ENCODE results near the gene NLGN3.
A peak's percentile ranks its signal among the peaks of the same experiment; 100 is the strongest.

The NLGN3 gene

GRCh38 chrX:71128915-71129765, 15.5 kb upstream of the NLGN3 start:
- Histone ChIP-seq H3K27ac (ENCODE audit: low read length) (no peak overlapping the region), H3K9me2 (replicated peaks; ENCODE audit: insufficient read depth, low read length) (no peaks in the 10 kb centered on the region), H2AFZ (ENCODE audit: low read length) (no peak overlapping the region), H3K9me3 (replicated peaks; ENCODE audit: insufficient read depth, low read length) (no peaks in the 10 kb centered on the region), H3K9ac (ENCODE audit: low read length) (no peak overlapping the region), H3K4me3 (ENCODE audit: low read length) (no peak overlapping the region), H3K79me2 (ENCODE audit: low read length) (no peaks in the 10 kb centered on the region), H3K4me1 (ENCODE audit: low read length) (no peaks in the 10 kb centered on the region), H4K20me1 (ENCODE audit: insufficient read depth, low read length) (no peaks in the 10 kb centered on the region), H3F3A (ENCODE audit: insufficient read depth, low read length) (no peaks in the 10 kb centered on the region), H3K27me3 (replicated peaks; ENCODE audit: insufficient read depth, low read length) (no peaks in the 10 kb centered on the region), H3K4me2 (ENCODE audit: low read depth, low read length) (no peak overlapping the region), H3K36me3 (replicated peaks; ENCODE audit: insufficient read depth, low read length) (no peaks in the 10 kb centered on the region)
- peak; percentile 54 for DNase-seq
- TF ChIP-seq EZH2phosphoT487 (IDR thresholded peaks at IDR 0.05; ENCODE audit: low read length), result no peak
- no peak for TF ChIP-seq EZH2 (optimal IDR thresholded peaks at IDR 0.05; ENCODE audit: low read depth, low read length)
- TF ChIP-seq CTCF (IDR thresholded peaks at IDR 0.05; ENCODE audit: low read length), result peak; percentile 79

- TF ChIP-seq CTCF (IDR thresholded peaks at IDR 0.05; ENCODE audit: low read length), result no peak
- TF ChIP-seq EZH2phosphoT487 (IDR thresholded peaks at IDR 0.05; ENCODE audit: low read length), result no peak
- Histone ChIP-seq H3K4me1 (ENCODE audit: low read length) (no peaks in the 10 kb centered on the region), H3K9me2 (replicated peaks; ENCODE audit: insufficient read depth, low read length) (no peaks in the 10 kb centered on the region), H3K36me3 (replicated peaks; ENCODE audit: insufficient read depth, low read length) (no peaks in the 10 kb centered on the region), H3K79me2 (ENCODE audit: low read length) (no peaks in the 10 kb centered on the region), H4K20me1 (ENCODE audit: insufficient read depth, low read length) (no peaks in the 10 kb centered on the region), H3K9ac (ENCODE audit: low read length) (no peak overlapping the region), H3K4me2 (ENCODE audit: low read depth, low read length) (no peak overlapping the region), H3K27ac (ENCODE audit: low read length) (no peak overlapping the region), H3F3A (ENCODE audit: insufficient read depth, low read length) (no peaks in the 10 kb centered on the region), H2AFZ (ENCODE audit: low read length) (no peak overlapping the region), H3K4me3 (ENCODE audit: low read length) (no peak overlapping the region), H3K9me3 (replicated peaks; ENCODE audit: insufficient read depth, low read length) (no peaks in the 10 kb centered on the region), H3K27me3 (replicated peaks; ENCODE audit: insufficient read depth, low read length) (no peaks in the 10 kb centered on the region)
- no peak for DNase-seq
Measured at GRCh38 chrX:71131510-71131909, 13.1 kb upstream of the NLGN3 start.

- Histone ChIP-seq H3K79me2 (ENCODE audit: low read length) (no peaks in the 10 kb centered on the region), H3K36me3 (replicated peaks; ENCODE audit: insufficient read depth, low read length) (no peaks in the 10 kb centered on the region), H3F3A (ENCODE audit: insufficient read depth, low read length) (no peaks in the 10 kb centered on the region), H3K4me2 (ENCODE audit: low read depth, low read length) (no peak overlapping the region), H2AFZ (ENCODE audit: low read length) (no peak overlapping the region), H3K9me2 (replicated peaks; ENCODE audit: insufficient read depth, low read length) (no peaks in the 10 kb centered on the region), H3K4me1 (ENCODE audit: low read length) (no peaks in the 10 kb centered on the region), H3K4me3 (ENCODE audit: low read length) (no peak overlapping the region), H3K27ac (ENCODE audit: low read length) (no peak overlapping the region), H3K27me3 (replicated peaks; ENCODE audit: insufficient read depth, low read length) (no peaks in the 10 kb centered on the region), H3K9me3 (replicated peaks; ENCODE audit: insufficient read depth, low read length) (no peaks in the 10 kb centered on the region), H3K9ac (ENCODE audit: low read length) (no peak overlapping the region), H4K20me1 (ENCODE audit: insufficient read depth, low read length) (no peaks in the 10 kb centered on the region)
- no peak for DNase-seq
- no peak for TF ChIP-seq EZH2phosphoT487 (IDR thresholded peaks at IDR 0.05; ENCODE audit: low read length)
- no peak for TF ChIP-seq CTCF (IDR thresholded peaks at IDR 0.05; ENCODE audit: low read length)
Measured at GRCh38 chrX:71140440-71140839, 4.2 kb upstream of the NLGN3 start.

Measured in MM.1S (cell line).